ENCODE results near the gene DPP7.

DPP7 gene

GRCh38 chr9:137146527-137146918 is 32.0 kb upstream of the DPP7 start:
- Histone ChIP-seq H3K4me1 (ENCODE audit: control insufficient read depth, insufficient read depth, low read length) (no peaks in the 10 kb centered on the region), H3K36me3 (ENCODE audit: control insufficient read depth in 2 of 2, insufficient read depth in 1 of 2, low read length in 2 of 2) (no peaks in the 10 kb centered on the region), H3K27ac (ENCODE audit: extremely low read depth, low read depth, low read length) (no peak overlapping the region), H3K4me3 (ENCODE audit: low read depth, low read length) (no peak overlapping the region), H3K9me3 (ENCODE audit: control insufficient read depth, insufficient read depth, low read depth, low read length) (no peaks in the 10 kb centered on the region)
- CTCF ChIA-PET = no interaction called here
- TF ChIP-seq REST (tag by site-specific recombination; IDR thresholded peaks at IDR 0.05) (peak; percentile 92), ZNF423 (tag by site-specific recombination; IDR thresholded peaks at IDR 0.05) (no peak), GLIS1 (tag by site-specific recombination; IDR thresholded peaks at IDR 0.05) (0 out of 2 replicates have a peak, but pooled peaks have one; percentile 3)
- POLR2A ChIA-PET = interaction anchor here (0.6 to 1.1 kb wide), 4 partner anchors 11 to 495 kb away, joined by 3 to 7 read pairs (median 4); no protein-coding TSS in a partner anchor

DNA sequence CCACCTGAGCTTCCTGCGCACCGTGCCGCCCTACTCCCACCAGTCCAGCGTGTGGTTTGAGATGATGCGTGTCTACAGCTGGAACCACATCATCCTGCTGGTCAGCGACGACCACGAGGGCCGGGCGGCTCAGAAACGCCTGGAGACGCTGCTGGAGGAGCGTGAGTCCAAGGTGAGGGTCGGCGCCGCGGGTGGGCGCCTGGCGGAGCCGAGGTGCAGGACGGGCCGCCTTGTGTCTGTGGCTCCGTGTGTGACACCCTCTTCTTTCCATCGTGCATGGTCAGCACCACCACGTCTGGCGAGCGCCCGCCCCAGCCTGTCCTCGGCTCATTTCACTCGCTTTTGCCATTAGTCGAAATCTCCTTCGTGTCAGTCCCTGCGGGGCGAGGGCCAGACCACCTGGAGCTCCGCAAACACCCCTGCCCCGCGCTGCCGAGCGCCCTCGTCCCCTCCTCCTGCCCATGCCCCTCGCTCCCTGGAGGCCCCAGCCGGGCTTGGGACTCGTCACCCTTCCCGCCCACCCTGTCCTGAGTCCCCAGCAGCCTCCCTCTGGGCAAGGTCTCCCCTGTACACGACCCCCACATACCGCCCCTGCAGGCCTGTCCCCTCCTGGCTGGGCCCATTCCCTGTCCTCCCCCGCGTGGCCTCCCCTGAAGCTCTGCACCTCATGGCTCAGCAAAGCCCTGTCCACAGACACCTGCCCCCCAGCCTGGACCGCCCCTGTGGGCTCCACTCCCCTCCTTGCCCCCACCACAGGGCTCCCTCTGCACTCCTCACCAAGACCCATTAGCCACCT is 31.4 kb upstream of the DPP7 start:
- Histone ChIP-seq H3K4me3 (ENCODE audit: low read depth, low read length) (no peak overlapping the region), H3K36me3 (ENCODE audit: control insufficient read depth in 2 of 2, insufficient read depth in 1 of 2, low read length in 2 of 2) (no peaks in the 10 kb centered on the region), H3K9me3 (ENCODE audit: control insufficient read depth, insufficient read depth, low read depth, low read length) (no peaks in the 10 kb centered on the region), H3K27ac (ENCODE audit: extremely low read depth, low read depth, low read length) (no peak overlapping the region), H3K4me1 (ENCODE audit: control insufficient read depth, insufficient read depth, low read length) (no peaks in the 10 kb centered on the region)
- TF ChIP-seq PRDM1 (tag by site-specific recombination; IDR thresholded peaks at IDR 0.05) = no peak
- no peak for TF ChIP-seq HOXD13 (CRISPR knock-in tag; IDR thresholded peaks at IDR 0.05; ENCODE audit: borderline replicate concordance)
- TF ChIP-seq REST (tag by site-specific recombination; IDR thresholded peaks at IDR 0.05) = peak; percentile 87
- TF ChIP-seq ZNF654 (tag by site-specific recombination; IDR thresholded peaks at IDR 0.05; ENCODE audit: low read depth) = no peak
- TF ChIP-seq GLIS1 (tag by site-specific recombination; IDR thresholded peaks at IDR 0.05) = peak; percentile 83
- no peak for TF ChIP-seq ZEB2 (tag by site-specific recombination; IDR thresholded peaks at IDR 0.05)
- no peak for TF ChIP-seq ZNF623 (tag by site-specific recombination; IDR thresholded peaks at IDR 0.05)
- TF ChIP-seq ZNF394 (tag by site-specific recombination; IDR thresholded peaks at IDR 0.05; ENCODE audit: borderline replicate concordance) = no peak
- no peak for TF ChIP-seq ZNF121 (tag by site-specific recombination; IDR thresholded peaks at IDR 0.05)
- peak; percentile 72; the same call in 1 of the 2 replicates for TF ChIP-seq GLIS2 (tag by site-specific recombination; IDR thresholded peaks at IDR 0.05)
- no peak for TF ChIP-seq ZNF324 (tag by site-specific recombination; IDR thresholded peaks at IDR 0.05)
- TF ChIP-seq KLF8 (tag by site-specific recombination; IDR thresholded peaks at IDR 0.05) = no peak
- TF ChIP-seq ZNF596 (tag by site-specific recombination; IDR thresholded peaks at IDR 0.05) = no peak
- TF ChIP-seq, protein P1, sequence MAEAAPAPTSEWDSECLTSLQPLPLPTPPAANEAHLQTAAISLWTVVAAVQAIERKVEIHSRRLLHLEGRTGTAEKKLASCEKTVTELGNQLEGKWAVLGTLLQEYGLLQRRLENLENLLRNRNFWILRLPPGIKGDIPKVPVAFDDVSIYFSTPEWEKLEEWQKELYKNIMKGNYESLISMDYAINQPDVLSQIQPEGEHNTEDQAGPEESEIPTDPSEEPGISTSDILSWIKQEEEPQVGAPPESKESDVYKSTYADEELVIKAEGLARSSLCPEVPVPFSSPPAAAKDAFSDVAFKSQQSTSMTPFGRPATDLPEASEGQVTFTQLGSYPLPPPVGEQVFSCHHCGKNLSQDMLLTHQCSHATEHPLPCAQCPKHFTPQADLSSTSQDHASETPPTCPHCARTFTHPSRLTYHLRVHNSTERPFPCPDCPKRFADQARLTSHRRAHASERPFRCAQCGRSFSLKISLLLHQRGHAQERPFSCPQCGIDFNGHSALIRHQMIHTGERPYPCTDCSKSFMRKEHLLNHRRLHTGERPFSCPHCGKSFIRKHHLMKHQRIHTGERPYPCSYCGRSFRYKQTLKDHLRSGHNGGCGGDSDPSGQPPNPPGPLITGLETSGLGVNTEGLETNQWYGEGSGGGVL (tag by site-specific recombination; IDR thresholded peaks at IDR 0.05) = no peak
- no peak for TF ChIP-seq OVOL3 (tag by site-specific recombination; IDR thresholded peaks at IDR 0.05)
- POLR2A ChIA-PET = interaction anchor here (0.6 to 1.1 kb wide), 3 partner anchors 11 to 22 kb away, joined by 3 to 7 read pairs (median 4); no protein-coding TSS in a partner anchor
- CTCF ChIA-PET = no interaction called here
